ENCODE measurements around the gene ARHGAP4.
A peak's percentile ranks its signal among the peaks of the same experiment; 100 is the strongest.

Gene ARHGAP4

GRCh38 chrX:153948847-153949805 lies 23.1 kb upstream of the ARHGAP4 start:
- TF ChIP-seq POLR2A (IDR thresholded peaks at IDR 0.05; ENCODE audit: low read depth, low read length) (no peak), POLR2AphosphoS5 (IDR thresholded peaks at IDR 0.05; ENCODE audit: low read depth, low read length) (no peak), PAX5 (IDR thresholded peaks at IDR 0.05; ENCODE audit: insufficient read depth, low read length, severe bottlenecking) (no peak), POU2F2 (IDR thresholded peaks at IDR 0.05; ENCODE audit: low read depth, low read length) (no peak), TAF1 (IDR thresholded peaks at IDR 0.05; ENCODE audit: low read depth, low read length) (no peak), SPI1 (IDR thresholded peaks at IDR 0.05; ENCODE audit: low read depth, low read length) (no peak)
- DNase-seq (ENCODE audit: insufficient read length, low spot score), result no peak
- FAIRE-seq, result no peak

DNA sequence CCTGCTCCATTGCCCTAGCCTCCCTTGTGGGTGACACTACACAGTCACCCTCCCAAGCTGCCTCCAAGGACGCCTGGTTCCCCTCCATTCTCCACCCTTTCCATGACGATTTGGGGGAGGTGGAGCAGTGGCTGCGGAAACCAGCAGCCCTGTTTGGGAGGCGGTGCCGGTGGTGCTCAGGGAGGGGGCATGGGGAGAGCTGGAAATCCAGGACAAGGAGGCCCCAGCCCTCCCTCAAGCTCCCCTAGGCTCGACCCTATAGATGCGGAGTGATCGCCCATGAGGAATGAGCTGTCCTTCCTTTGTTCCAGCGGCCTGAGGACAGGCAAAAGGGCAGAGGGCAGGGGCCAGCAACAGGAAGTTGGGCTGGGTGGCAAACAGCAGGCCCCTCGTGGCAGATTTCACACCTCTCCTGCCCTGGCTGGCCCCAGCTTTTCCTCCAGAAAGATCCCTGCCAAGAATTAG lies 22.0 kb upstream of the ARHGAP4 start:
- DNase-seq (ENCODE audit: insufficient read length, low spot score), result no peak
- no peak for FAIRE-seq
- TF ChIP-seq TAF1 (IDR thresholded peaks at IDR 0.05; ENCODE audit: low read depth, low read length) (no peak), POU2F2 (IDR thresholded peaks at IDR 0.05; ENCODE audit: low read depth, low read length) (no peak), PAX5 (IDR thresholded peaks at IDR 0.05; ENCODE audit: insufficient read depth, low read length, severe bottlenecking) (no peak), SPI1 (IDR thresholded peaks at IDR 0.05; ENCODE audit: low read depth, low read length) (no peak), POLR2AphosphoS5 (IDR thresholded peaks at IDR 0.05; ENCODE audit: low read depth, low read length) (no peak), POLR2A (IDR thresholded peaks at IDR 0.05; ENCODE audit: low read depth, low read length) (no peak)

GRCh38 chrX:153947009-153947769 lies 21.1 kb upstream of the ARHGAP4 start:
- FAIRE-seq, result peak; percentile 91
- DNase-seq (ENCODE audit: insufficient read length, low spot score), result no peak
- TF ChIP-seq POU2F2 (IDR thresholded peaks at IDR 0.05; ENCODE audit: low read depth, low read length) (no peak), SPI1 (IDR thresholded peaks at IDR 0.05; ENCODE audit: low read depth, low read length) (no peak), POLR2AphosphoS5 (IDR thresholded peaks at IDR 0.05; ENCODE audit: low read depth, low read length) (0 out of 2 replicates have a peak, but pooled peaks have one; percentile 32), POLR2A (IDR thresholded peaks at IDR 0.05; ENCODE audit: low read depth, low read length) (peak; percentile 54)

GRCh38 chrX:153945956-153946943 lies 20.2 kb upstream of the ARHGAP4 start:
- FAIRE-seq (peak; percentile 84), DNase-seq (ENCODE audit: insufficient read length, low spot score) (no peak)
- TF ChIP-seq POLR2A (IDR thresholded peaks at IDR 0.05; ENCODE audit: low read depth, low read length), result no peak
- no peak for TF ChIP-seq POU2F2 (IDR thresholded peaks at IDR 0.05; ENCODE audit: low read depth, low read length)
- no peak; the same call in none of the 2 replicates for TF ChIP-seq POLR2AphosphoS5 (IDR thresholded peaks at IDR 0.05; ENCODE audit: low read depth, low read length)
- no peak for TF ChIP-seq TAF1 (IDR thresholded peaks at IDR 0.05; ENCODE audit: low read depth, low read length)
- TF ChIP-seq SPI1 (IDR thresholded peaks at IDR 0.05; ENCODE audit: low read depth, low read length), result no peak
- TF ChIP-seq PAX5 (IDR thresholded peaks at IDR 0.05; ENCODE audit: insufficient read depth, low read length, severe bottlenecking), result no peak

GRCh38 chrX:153944800-153945150 lies 18.7 kb upstream of the ARHGAP4 start:
- no peak for TF ChIP-seq POLR2A (IDR thresholded peaks at IDR 0.05; ENCODE audit: low read depth, low read length)
- no peak for TF ChIP-seq POU2F2 (IDR thresholded peaks at IDR 0.05; ENCODE audit: low read depth, low read length)
- TF ChIP-seq TAF1 (IDR thresholded peaks at IDR 0.05; ENCODE audit: low read depth, low read length), result no peak
- no peak for TF ChIP-seq POLR2AphosphoS5 (IDR thresholded peaks at IDR 0.05; ENCODE audit: low read depth, low read length)
- no peak for TF ChIP-seq PAX5 (IDR thresholded peaks at IDR 0.05; ENCODE audit: insufficient read depth, low read length, severe bottlenecking)
- TF ChIP-seq SPI1 (IDR thresholded peaks at IDR 0.05; ENCODE audit: low read depth, low read length), result no peak
- DNase-seq (ENCODE audit: insufficient read length, low spot score), result no peak
- peak; percentile 50 for FAIRE-seq

GRCh38 chrX:153944140-153944799 lies 18.2 kb upstream of the ARHGAP4 start, which contains the start of gene RENBP:
TSS of gene RENBP (minus strand) at chrX:153944643. CDS start at chrX:153944610, 33 bp downstream.
- no peak for DNase-seq (ENCODE audit: insufficient read length, low spot score)
- peak; percentile 85 for FAIRE-seq
- TF ChIP-seq POLR2A (IDR thresholded peaks at IDR 0.05; ENCODE audit: low read depth, low read length), result no peak
- no peak for TF ChIP-seq POU2F2 (IDR thresholded peaks at IDR 0.05; ENCODE audit: low read depth, low read length)
- TF ChIP-seq TAF1 (IDR thresholded peaks at IDR 0.05; ENCODE audit: low read depth, low read length), result no peak
- TF ChIP-seq PAX5 (IDR thresholded peaks at IDR 0.05; ENCODE audit: insufficient read depth, low read length, severe bottlenecking), result no peak
- no peak for TF ChIP-seq POLR2AphosphoS5 (IDR thresholded peaks at IDR 0.05; ENCODE audit: low read depth, low read length)
- TF ChIP-seq SPI1 (IDR thresholded peaks at IDR 0.05; ENCODE audit: low read depth, low read length), result no peak

GRCh38 chrX:153941336-153942252 lies 15.5 kb upstream of the ARHGAP4 start:
- FAIRE-seq (no peak), DNase-seq (ENCODE audit: insufficient read length, low spot score) (no peak)
- TF ChIP-seq POLR2AphosphoS5 (IDR thresholded peaks at IDR 0.05; ENCODE audit: low read depth, low read length) (no peak), SPI1 (IDR thresholded peaks at IDR 0.05; ENCODE audit: low read depth, low read length) (no peak), PAX5 (IDR thresholded peaks at IDR 0.05; ENCODE audit: insufficient read depth, low read length, severe bottlenecking) (no peak), POLR2A (IDR thresholded peaks at IDR 0.05; ENCODE audit: low read depth, low read length) (no peak), TAF1 (IDR thresholded peaks at IDR 0.05; ENCODE audit: low read depth, low read length) (no peak), POU2F2 (IDR thresholded peaks at IDR 0.05; ENCODE audit: low read depth, low read length) (no peak)
